ENCODE data around the gene PPP1R36.

GRCh38 chr14:64536488-64537245, 13.1 kb upstream of the PPP1R36 start:
- no peak for TF ChIP-seq CTCF (IDR thresholded peaks at IDR 0.05; ENCODE audit: insufficient read depth, low read length, poor library complexity, severe bottlenecking)
- TF ChIP-seq EZH2phosphoT487 (conservative IDR thresholded peaks at IDR 0.05; ENCODE audit: low read length): no peak
